ENCODE results near the gene SKI.

Gene SKI

DNA sequence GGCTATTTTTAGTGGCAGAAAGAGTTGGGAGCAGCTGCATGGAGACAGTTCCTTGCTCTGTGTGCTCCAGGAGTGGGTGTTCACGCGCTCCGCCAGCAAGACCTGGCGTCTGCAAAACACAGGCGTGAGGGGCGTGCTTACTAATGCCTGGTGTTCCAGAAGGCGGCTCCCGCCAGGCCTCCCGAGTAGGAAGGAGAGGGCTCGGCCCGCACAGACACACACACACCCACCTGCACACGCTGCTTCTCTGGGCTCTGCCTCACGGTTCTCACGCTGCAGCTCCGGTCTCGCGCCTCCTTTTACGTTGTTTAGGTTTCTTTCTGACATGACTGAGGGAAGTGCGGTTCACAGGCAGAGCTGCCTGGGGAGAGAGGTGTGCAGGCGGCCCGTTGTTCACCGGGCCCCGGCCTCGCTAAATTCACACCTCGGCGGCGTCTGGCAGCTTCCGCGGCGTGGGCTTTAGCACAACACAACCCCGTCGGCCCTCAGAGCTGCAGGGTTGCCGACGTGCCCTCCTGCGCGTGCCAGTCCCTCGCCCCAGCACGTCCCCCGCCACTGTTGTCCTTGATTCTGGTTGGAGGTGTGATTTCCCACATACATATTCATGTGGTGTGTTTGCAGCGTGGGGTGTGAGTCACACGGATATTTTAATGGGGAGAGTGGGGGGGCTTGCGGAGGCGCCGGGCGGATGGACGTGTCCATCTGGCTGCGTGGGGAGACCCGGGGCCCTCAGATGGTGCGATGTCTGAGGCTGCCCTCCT lies 77.0 kb downstream of the SKI start:
- Histone ChIP-seq H3K4me3 (ENCODE audit: low read length) (no peak overlapping the region), H3K27me3 (ENCODE audit: control insufficient read depth, insufficient read depth, low read length) (no peaks in the 10 kb centered on the region), H3K36me3 (ENCODE audit: control insufficient read depth, insufficient read depth, low read length) (peaks cover 9% of the 10 kb centered on the region), H3K4me1 (ENCODE audit: control insufficient read depth, insufficient read depth, low read length) (peaks cover 16% of the 10 kb centered on the region), H3K9me3 (ENCODE audit: control insufficient read depth, low read length) (no peaks in the 10 kb centered on the region), H3K9ac (ENCODE audit: low read length) (no peak overlapping the region)

DNA sequence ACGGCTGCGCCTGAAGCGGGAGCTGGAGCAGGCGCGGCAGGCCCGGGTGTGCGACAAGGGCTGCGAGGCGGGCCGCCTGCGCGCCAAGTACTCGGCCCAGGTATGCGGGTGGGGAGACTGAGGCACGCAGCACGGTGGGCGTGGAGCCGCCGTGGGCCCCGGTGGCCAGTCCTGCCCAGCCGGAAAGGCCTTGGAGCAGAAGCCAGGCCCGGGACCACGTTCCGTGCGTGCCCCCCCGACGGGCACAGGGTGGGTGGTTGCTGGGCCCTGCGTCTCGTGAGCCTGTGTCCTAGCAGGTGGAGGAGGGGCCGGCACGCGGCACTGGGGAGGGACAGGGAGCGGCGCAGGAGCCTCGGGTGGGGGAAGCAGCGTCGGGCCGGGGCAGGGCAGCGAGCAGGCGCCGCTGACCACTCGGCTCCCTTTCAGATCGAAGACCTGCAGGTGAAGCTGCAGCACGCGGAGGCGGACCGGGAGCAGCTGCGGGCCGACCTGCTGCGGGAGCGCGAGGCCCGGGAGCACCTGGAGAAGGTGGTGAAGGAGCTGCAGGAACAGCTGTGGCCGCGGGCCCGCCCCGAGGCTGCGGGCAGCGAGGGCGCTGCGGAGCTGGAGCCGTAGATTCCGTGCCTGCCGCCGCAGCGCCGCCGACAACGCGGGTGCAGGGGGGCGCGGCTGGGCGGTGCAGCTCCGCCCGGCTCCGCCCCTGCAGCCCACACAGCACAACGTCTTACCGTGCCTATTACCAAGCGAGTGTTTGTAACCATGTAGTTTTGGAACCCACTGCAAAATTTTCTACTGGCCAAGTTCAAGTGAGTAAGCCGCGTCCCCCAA lies 78.2 kb downstream of the SKI start:
- Histone ChIP-seq H3K4me3 (ENCODE audit: low read length) (no peak overlapping the region), H3K9me3 (ENCODE audit: control insufficient read depth, low read length) (no peaks in the 10 kb centered on the region), H3K36me3 (ENCODE audit: control insufficient read depth, insufficient read depth, low read length) (peaks cover 9% of the 10 kb centered on the region), H3K27me3 (ENCODE audit: control insufficient read depth, insufficient read depth, low read length) (no peaks in the 10 kb centered on the region), H3K9ac (ENCODE audit: low read length) (no peak overlapping the region), H3K4me1 (ENCODE audit: control insufficient read depth, insufficient read depth, low read length) (peaks cover 9% of the 10 kb centered on the region)

DNA sequence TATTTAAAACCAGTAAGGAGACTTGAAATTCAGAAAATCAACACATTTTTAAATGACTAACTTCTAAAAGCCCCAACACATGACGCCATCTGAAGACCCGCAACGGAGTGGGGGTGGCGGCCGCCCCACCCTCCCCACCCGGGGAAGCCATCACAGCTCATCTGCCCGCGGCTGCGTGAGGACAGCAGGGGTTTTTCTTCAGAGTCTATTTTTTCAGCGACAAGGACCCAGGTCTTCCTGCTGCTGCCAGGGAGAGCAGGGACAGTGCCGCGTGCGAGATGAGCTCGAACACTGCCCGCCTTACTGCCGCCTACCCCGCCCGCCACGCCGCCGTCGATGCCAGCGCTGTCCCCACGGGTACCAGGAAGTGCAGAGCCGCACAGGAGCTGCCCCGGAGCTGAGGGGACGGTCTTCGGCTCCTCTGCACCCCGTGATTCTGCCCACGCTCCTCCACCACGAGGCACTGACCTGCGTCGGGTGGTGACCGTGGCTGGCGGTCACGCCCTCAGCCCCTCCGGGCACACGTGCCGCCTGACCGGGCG lies 79.0 kb downstream of the SKI start:
- H3K4me3 ChIP-seq (ENCODE audit: low read length), result no peak overlapping the region
- H3K4me1 ChIP-seq (ENCODE audit: control insufficient read depth, insufficient read depth, low read length), result peaks cover 14% of the 10 kb centered on the region
- H3K9me3 ChIP-seq (ENCODE audit: control insufficient read depth, low read length), result no peaks in the 10 kb centered on the region
- H3K36me3 ChIP-seq (ENCODE audit: control insufficient read depth, insufficient read depth, low read length), result peaks cover 9% of the 10 kb centered on the region
- H3K27me3 ChIP-seq (ENCODE audit: control insufficient read depth, insufficient read depth, low read length), result no peaks in the 10 kb centered on the region
- no peak overlapping the region for H3K9ac ChIP-seq (ENCODE audit: low read length)

DNA sequence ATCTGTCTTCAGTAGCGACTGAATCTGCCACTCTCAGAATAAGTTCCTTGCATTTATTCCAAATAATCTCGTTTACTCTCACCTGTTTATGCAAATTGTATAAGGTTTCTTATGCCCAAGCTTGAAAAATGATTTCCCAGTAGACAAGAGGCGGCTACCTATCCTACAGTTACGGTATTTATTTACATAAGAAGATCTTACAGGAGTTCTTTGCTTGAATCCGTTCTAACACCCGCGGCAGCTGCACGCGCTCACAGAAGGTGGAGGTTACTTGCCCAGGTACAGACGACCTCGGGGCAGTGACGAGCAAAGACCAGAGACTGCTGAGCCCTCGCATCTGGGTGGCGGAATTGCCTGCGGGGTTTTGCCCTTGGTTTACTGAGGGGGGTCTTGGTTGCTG lies 79.9 kb downstream of the SKI start:
- Histone ChIP-seq H3K36me3 (ENCODE audit: control insufficient read depth, insufficient read depth, low read length) (peaks cover 9% of the 10 kb centered on the region), H3K4me1 (ENCODE audit: control insufficient read depth, insufficient read depth, low read length) (peaks cover 18% of the 10 kb centered on the region)

DNA sequence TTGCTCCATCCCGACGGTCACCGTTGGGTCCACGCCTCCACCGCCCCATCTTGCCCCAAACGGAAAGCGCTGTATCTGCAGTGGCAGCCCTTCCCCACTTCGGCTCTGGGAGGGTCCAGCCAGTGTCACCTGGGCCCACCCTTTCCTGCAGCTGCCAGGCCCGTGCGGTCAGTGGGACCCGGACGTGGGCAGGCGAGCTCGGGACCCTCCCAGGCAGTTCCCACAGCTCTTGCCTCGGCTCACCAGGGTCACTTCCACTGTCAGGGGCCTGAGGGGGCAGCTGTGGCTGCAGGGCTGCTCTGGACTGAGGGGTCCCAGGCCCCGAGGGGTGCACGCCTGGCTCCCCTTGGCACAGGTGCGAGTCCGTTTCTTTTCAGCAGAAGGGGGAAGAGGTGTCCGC lies 80.7 kb downstream of the SKI start:
- no peak overlapping the region for H3K4me3 ChIP-seq (ENCODE audit: low read length)
- no peaks in the 10 kb centered on the region for H3K27me3 ChIP-seq (ENCODE audit: control insufficient read depth, insufficient read depth, low read length)
- H3K36me3 ChIP-seq (ENCODE audit: control insufficient read depth, insufficient read depth, low read length), result peaks cover 9% of the 10 kb centered on the region
- no peak overlapping the region for H3K9ac ChIP-seq (ENCODE audit: low read length)
- no peaks in the 10 kb centered on the region for H3K9me3 ChIP-seq (ENCODE audit: control insufficient read depth, low read length)
- peaks cover 19% of the 10 kb centered on the region for H3K4me1 ChIP-seq (ENCODE audit: control insufficient read depth, insufficient read depth, low read length)

More for the DNA sequence above, 79.9 kb downstream of the SKI start:
- H3K4me3 ChIP-seq (ENCODE audit: low read length), result no peak overlapping the region
- H3K27me3 ChIP-seq (ENCODE audit: control insufficient read depth, insufficient read depth, low read length), result no peaks in the 10 kb centered on the region
- H3K9me3 ChIP-seq (ENCODE audit: control insufficient read depth, low read length), result no peaks in the 10 kb centered on the region
- no peak overlapping the region for H3K9ac ChIP-seq (ENCODE audit: low read length)

DNA sequence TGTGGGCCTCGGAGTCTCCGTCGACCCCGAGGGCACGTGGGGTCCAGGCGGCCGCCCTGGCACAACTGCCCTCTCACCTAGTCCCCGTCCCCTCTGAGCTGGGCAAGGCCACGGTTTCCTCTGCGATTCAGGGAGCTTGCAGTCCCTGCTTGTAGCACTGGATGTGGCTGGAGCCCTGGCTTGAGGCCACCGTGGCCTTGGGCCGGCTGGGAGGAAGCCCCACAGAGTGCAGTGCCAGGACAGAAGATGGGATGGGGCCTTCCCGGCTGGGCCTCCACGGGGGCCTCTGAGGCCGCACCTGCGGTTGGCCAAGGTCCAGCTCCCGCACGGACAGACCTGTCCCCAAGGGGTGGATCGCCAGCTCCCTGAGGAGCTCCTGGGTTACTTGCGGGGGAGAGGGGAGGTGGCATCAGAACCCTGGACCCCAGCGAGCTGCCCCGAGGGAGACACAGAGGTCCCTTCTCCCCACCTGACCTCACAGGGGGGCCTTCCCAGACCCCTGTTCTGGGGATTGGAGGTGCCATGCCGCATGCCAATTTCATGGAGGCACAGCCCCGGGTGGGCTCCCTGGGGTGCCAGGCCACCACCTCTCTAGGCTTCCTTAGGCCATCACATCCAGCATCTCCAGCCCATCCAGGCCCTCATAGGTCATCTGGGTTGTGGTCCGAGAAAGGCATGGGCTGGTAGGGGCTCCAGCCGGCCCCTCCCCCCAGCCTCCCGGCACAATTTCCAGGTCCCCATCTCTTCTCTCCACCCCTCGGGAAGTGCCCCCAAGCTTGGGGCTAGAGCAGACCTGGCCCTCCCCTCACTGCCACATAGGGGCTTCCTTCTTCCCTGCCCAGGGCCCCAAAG lies 82.4 kb downstream of the SKI start:
- no peaks in the 10 kb centered on the region for H3K36me3 ChIP-seq (ENCODE audit: control insufficient read depth, insufficient read depth, low read length)
- peaks cover 24% of the 10 kb centered on the region for H3K4me1 ChIP-seq (ENCODE audit: control insufficient read depth, insufficient read depth, low read length)
- H3K9ac ChIP-seq (ENCODE audit: low read length), result no peak overlapping the region

DNA sequence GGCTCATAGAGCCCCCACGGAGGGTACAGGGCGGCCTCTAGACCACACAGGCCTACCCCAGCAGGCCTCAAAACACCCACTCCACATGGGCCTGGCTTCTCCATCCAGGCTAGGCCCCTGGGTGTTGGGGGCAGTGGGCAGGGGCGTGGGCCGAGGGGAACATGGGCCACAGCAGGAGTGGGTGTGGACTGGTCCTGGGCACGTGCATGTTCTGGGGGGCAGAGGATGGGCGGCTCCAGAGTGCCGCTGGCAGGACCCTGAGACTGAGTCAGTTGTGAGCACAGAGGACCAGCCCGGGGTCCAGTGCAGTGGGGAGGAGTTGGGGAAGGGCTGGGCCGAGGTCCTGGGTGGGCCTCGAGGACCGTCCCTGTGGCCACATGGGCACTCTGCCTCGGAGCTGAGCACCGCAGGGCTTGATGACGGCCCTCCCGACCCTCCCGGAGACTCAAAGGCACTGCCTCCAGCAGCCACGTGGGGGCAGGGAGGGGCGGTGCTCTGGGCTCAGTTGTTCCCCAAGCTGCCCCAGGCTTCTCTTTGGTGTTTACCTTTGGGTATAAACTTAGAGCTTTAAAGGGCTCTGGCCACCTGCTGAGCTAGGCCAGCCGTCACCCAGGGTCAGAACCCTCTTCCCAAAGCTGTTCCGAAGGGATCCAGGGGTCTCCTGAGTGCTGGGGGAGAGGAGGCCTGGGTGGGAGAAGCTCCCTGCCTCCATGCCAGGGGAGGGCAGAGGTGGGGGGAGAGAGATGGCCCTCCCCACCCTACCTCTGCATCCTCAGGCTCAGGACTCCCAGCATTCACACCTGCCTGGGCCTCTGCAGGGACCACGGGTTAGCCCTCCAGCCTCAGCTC lies 83.3 kb downstream of the SKI start:
- H3K9ac ChIP-seq (ENCODE audit: low read length), result no peak overlapping the region
- H3K4me3 ChIP-seq (ENCODE audit: low read length), result no peak overlapping the region
- peaks cover 24% of the 10 kb centered on the region for H3K4me1 ChIP-seq (ENCODE audit: control insufficient read depth, insufficient read depth, low read length)
- no peaks in the 10 kb centered on the region for H3K9me3 ChIP-seq (ENCODE audit: control insufficient read depth, low read length)
- H3K36me3 ChIP-seq (ENCODE audit: control insufficient read depth, insufficient read depth, low read length), result no peaks in the 10 kb centered on the region
- no peaks in the 10 kb centered on the region for H3K27me3 ChIP-seq (ENCODE audit: control insufficient read depth, insufficient read depth, low read length)

More for the DNA sequence above, 82.4 kb downstream of the SKI start:
- Histone ChIP-seq H3K4me3 (ENCODE audit: low read length) (no peak overlapping the region), H3K9me3 (ENCODE audit: control insufficient read depth, low read length) (no peaks in the 10 kb centered on the region), H3K27me3 (ENCODE audit: control insufficient read depth, insufficient read depth, low read length) (no peaks in the 10 kb centered on the region)

DNA sequence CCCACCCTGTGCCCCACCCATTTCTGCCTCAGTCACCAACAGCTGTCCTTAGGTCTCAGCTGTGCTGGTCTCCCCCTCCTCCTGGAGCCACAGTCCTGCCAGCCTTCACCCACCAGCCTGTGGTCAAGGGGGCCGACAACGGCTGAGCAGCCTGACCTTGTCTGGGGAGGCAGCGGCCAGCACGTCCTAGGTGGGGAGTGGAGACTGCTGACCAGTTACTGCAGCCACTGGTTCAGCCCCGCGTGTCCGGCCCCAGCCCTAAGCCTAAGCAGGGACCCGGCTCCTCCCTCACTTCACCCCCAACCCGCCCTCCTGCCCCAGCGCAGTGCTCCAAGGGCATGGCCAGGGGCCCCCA lies 84.0 kb downstream of the SKI start:
- Histone ChIP-seq H3K4me1 (ENCODE audit: control insufficient read depth, insufficient read depth, low read length) (peaks cover 24% of the 10 kb centered on the region), H3K36me3 (ENCODE audit: control insufficient read depth, insufficient read depth, low read length) (no peaks in the 10 kb centered on the region), H3K4me3 (ENCODE audit: low read length) (no peak overlapping the region), H3K9me3 (ENCODE audit: control insufficient read depth, low read length) (no peaks in the 10 kb centered on the region), H3K27me3 (ENCODE audit: control insufficient read depth, insufficient read depth, low read length) (no peaks in the 10 kb centered on the region), H3K9ac (ENCODE audit: low read length) (no peak overlapping the region)

DNA sequence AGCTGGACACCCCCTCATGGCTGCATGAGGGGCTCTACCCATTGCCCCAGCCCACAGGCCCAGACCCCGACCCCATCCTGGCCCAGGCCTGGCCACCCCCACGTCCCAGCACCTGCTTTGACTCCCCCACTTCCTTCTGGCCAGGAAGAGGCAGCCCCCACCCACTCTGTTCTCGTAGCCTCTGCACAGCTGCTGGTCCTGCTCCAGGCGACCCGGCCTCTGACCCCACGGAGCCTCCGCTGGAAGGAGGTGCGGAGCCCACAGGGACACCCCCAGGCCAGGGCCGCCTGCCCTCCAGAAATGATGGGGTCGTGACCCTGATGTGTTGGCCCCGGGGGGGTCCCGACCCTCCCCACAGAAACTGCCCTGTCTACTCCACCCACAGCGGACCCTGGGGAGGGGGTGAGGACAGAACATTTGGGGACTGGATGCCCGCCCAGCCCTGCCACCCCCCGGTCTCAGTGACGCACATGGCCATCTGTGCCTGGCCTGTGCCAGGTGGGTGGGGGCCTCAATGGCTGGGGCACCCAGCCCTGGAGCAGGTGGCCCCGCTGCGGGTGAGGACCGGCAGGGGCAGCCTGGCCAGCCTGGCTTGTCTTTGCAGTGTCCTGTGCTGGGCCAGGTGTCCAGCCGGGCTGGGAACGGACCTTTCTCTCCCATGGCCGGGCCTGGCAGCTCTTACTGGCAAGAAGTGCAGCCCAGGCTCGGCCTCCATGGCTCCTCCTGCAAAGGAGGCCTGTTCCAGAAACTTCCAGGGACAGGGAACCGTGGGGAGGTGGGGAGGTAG lies 84.6 kb downstream of the SKI start:
- Histone ChIP-seq H3K4me1 (ENCODE audit: control insufficient read depth, insufficient read depth, low read length) (peaks cover 24% of the 10 kb centered on the region), H3K36me3 (ENCODE audit: control insufficient read depth, insufficient read depth, low read length) (no peaks in the 10 kb centered on the region), H3K9ac (ENCODE audit: low read length) (no peak overlapping the region), H3K9me3 (ENCODE audit: control insufficient read depth, low read length) (no peaks in the 10 kb centered on the region), H3K4me3 (ENCODE audit: low read length) (no peak overlapping the region), H3K27me3 (ENCODE audit: control insufficient read depth, insufficient read depth, low read length) (no peaks in the 10 kb centered on the region)

DNA sequence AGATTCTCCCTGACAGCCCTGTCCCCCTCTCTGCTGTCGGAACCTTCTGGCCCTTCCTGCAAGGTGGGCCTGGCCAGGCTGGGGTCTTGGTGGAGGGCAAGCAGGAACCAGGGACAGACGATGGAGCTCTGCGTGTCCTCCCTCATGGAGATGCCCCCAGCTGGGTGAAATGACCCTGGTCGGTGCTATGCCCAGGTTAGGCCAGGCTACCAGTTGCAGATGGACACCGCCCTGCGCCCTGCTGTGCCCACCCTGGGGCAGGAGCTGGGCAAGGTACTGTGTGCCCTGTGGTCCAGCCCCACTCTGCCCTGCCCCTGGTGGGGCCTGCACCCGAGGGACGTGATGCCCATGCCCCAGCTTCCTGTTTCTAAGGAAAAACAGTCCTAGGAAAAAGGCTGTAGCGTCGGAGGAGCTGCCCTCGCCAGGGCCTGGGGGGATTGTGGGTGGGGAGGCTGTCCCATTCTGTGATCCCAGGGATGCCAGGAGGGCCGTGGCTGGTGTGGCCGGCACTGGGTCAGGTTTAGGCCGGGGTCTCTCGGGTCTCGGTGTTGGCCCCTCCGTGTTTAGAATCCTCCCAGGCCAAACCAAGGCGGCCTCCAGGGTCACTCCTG lies 85.6 kb downstream of the SKI start:
- H3K27me3 ChIP-seq (ENCODE audit: control insufficient read depth, insufficient read depth, low read length), result no peaks in the 10 kb centered on the region
- H3K36me3 ChIP-seq (ENCODE audit: control insufficient read depth, insufficient read depth, low read length), result no peaks in the 10 kb centered on the region
- H3K9me3 ChIP-seq (ENCODE audit: control insufficient read depth, low read length), result no peaks in the 10 kb centered on the region
- H3K4me3 ChIP-seq (ENCODE audit: low read length), result no peak overlapping the region
- H3K4me1 ChIP-seq (ENCODE audit: control insufficient read depth, insufficient read depth, low read length), result peaks cover 24% of the 10 kb centered on the region
- peak overlapping the region; percentile 39 for H3K9ac ChIP-seq (ENCODE audit: low read length)
